ENCODE measurements around the gene SNRNP48.
A peak's percentile ranks its signal among the peaks of the same experiment; 100 is the strongest.

Gene SNRNP48

DNA sequence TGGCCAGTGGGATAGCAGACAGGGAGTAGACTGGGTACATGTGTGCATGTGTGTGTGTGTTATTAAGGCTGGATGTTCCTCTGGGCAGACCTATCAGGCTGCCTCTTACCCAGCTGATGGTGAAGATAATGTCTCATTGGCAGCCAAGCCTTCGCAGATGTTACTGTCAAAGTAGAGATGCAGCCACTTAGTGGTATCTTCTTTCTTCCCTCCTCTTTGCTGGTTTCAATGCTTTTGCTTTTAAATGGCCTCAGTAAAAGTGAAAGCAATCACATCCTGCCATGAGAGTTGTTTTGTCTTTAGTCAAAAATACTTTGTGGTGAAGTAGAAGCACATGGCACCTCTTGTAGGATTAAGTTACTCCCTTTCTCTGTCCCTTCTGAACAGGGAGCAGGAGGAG is 57.5 kb downstream of the SNRNP48 start:
- no peak for DNase-seq

DNA sequence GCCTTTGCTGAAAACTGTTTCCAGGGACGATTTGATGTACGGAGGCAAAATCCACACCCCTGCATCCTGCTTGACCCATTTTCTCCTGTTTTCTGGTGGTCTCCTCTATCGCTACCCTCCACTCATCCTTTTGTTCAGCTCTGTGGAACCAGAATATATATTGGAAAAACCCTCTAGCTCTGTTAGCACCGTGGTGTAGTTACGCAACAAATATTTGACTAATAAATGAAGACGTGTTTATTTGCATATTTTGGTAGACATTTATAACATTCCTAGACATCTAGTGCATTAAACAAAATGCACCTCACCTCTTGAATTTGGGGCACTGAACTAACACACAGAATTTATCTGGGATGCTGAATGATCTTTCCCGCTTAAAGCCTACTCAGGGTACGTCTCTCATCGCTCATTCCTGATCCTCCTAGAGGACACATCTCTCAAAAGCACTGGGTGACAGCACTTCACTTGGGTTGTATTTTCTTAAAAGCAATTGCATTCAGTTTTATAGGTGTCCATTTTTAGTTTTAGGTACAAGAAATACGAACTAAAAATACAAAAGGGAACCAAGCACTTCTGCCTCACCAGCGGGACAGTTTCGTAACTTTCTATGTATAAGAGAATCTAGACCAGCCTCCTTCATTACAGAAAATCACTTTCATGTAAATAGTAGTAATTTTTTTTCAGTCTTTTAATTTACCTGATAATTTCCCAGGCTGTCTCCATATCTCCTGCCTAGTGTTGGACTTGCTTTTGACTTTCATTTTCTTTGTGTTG is 59.2 kb downstream of the SNRNP48 start:
- DNase-seq = peak; percentile 47

DNA sequence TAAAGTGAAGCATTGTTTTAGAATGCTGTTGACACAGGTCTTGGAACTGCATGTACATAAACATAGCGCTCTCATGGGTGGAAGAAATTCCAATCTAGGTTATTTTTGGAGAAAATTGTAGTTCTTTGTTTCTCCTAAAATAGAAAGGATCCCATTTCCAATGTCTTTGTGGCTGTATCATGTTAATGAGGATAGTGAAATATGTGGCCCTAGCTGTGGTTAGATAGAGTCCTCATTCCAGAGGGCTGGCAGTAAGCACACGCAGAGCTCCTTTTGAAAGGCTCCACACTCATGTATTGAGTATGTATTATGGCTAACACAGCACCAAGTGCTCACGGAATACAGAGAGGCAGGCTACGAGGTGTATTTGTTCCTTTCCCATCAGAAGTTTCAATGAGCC is 60.9 kb downstream of the SNRNP48 start:
- no peak for DNase-seq

DNA sequence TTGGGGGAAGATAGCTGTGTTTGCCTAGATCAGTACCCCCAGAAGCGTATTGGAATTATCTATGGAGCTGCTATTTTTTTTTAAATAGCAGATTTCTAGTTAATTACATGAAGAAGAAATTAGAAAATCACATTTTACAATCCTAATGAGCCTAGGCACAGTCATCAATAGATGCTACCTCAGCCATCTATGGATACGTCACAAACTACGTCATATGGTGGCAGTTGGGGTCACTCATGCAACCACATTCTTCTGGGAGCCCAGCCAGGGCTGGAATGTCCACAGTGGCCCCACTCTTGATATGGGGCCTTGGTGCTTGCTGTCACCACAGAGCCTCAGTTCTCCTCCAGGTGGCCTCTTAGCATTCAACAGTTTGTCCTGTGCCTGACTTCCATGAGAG is 63.0 kb downstream of the SNRNP48 start:
- no peak for DNase-seq

DNA sequence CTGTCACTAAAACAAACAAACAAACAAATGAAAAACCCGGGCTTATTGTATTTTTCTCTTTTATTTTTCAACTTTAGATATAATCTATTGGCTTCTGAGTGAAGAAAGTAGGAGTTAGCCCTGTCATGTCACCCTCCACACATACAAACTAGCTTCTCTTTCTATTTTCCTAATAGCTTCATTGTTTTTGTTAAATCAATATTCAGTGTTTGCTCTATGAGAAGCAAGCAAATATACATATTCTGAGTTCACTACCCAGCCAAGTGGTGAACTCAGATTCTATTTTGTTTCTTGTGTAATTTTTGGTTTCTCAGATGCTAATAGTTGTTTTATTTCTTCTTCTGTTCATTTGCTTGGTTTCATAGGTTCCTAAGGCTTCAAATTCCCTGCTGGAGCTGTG is 66.4 kb downstream of the SNRNP48 start:
- DNase-seq = no peak

DNA sequence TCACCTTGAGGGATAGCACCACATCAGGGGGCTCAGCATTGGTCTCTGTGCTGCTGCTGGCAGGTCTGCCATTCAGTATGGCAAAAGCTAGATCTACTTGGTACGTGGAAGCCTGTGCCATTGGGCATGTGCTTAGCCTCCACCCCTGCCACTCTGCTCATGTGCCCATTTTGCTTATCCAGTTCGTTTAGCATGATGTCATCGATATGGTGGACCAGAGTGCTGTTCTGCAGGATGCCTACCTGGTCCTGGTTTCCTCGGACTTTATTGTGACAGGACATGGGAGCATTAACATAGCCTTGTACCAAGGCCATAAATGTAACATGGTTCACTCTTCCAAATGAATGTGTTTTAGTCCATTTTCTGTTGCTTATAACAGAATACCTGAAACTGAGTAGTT is 68.5 kb downstream of the SNRNP48 start:
- DNase-seq = no peak

DNA sequence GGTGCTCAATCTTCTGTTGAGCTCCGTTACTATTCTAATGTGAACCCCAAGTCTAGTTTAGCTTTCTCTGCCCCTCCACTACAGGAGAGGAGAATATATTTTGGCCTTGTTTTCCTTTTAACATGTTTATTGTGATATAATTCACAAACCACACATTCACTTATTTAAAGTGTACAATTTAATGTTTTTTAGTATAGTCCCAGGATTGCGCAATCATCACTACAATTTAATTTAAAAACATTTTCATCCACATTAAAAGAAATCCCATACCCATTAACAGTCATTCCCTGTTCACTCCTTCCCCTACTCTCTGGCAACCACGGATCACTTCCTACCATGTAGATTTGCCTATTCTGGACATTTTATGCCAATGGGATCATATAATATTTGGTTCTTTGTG is 71.4 kb downstream of the SNRNP48 start:
- DNase-seq = no peak
